Astrocyte of the spinal cord (primary cell): ENCODE data around the gene TAGLN2.

Experiments
- DNase-seq: peaks from one replicate; pipeline ENCODE4 v3.0.0; 2011; ENCODE audit warnings: low read depth, low spot score
- H3K4me3 ChIP-seq: 2 replicates; pipeline ENCODE4 v1.5.1; 2011; ENCODE audit warnings: low read depth, mild to moderate bottlenecking, low read length, moderate library complexity
- CTCF ChIP-seq: IDR thresholded peaks from 2 replicates; pipeline ENCODE4 v1.5.1; 2012; ENCODE audit warnings: low read depth, mild to moderate bottlenecking, low read length, inconsistent platforms
- in situ Hi-C: cut with HindIII; loops from 2 replicates; pipeline ENCODE4 v1.10.0; 2017; ENCODE audit warnings: low sequenced_read_pairs

The TAGLN2 gene

GRCh38 chr1:159892944-159893343 is 32.4 kb downstream of the TAGLN2 start:
- in situ Hi-C loops = loop anchor here (25.0 kb wide), 1 partner anchor 106 kb away; the partner anchor contains the start of gene DUSP23
- DNase-seq = no peak
- no peak for TF ChIP-seq CTCF
- no peak overlapping the region for H3K4me3 ChIP-seq

GRCh38 chr1:159891275-159892157 is 33.8 kb downstream of the TAGLN2 start:
- DNase-seq = peak; percentile 92
- peak; percentile 98 for TF ChIP-seq CTCF
- in situ Hi-C loops = loop anchor here (25.0 kb wide), 1 partner anchor 104 kb away; the partner anchor contains the start of gene DUSP23
- no peak overlapping the region for H3K4me3 ChIP-seq

GRCh38 chr1:159890390-159890789 is 34.9 kb downstream of the TAGLN2 start:
- in situ Hi-C loops = loop anchor here (25.0 kb wide), 1 partner anchor 103 kb away; the partner anchor contains the start of gene DUSP23
- no peak overlapping the region for H3K4me3 ChIP-seq
- no peak for DNase-seq
- no peak for TF ChIP-seq CTCF

- no peak for TF ChIP-seq CTCF
- in situ Hi-C loops = loop anchor here (25.0 kb wide), 1 partner anchor 103 kb away; the partner anchor contains the start of gene DUSP23
- DNase-seq = peak; percentile 95
- H3K4me3 ChIP-seq = no peak overlapping the region
These were observed 35.5 kb downstream of the TAGLN2 start for GRCh38 chr1:159889821-159890252.

GRCh38 chr1:159889202-159889601 is 36.1 kb downstream of the TAGLN2 start:
- TF ChIP-seq CTCF = no peak
- no peak for DNase-seq
- H3K4me3 ChIP-seq = no peak overlapping the region
- in situ Hi-C loops = loop anchor here (25.0 kb wide), 1 partner anchor 102 kb away; the partner anchor contains the start of gene DUSP23

GRCh38 chr1:159884296-159884695 is 41.0 kb downstream of the TAGLN2 start:
- TF ChIP-seq CTCF = no peak
- no peak overlapping the region for H3K4me3 ChIP-seq
- DNase-seq = no peak
- in situ Hi-C loops = loop anchor here (25.0 kb wide), 1 partner anchor 97 kb away; the partner anchor contains the start of gene DUSP23
